Tongue (tissue), 2 donors: ENCODE results near the gene LY9. TPM values are rescaled to one million over a fixed set of nuclear protein-coding genes. Genes with fewer than 3 reads are reported as not detected.
"Not testable (repeated sequence)": the region's sequence is repeated elsewhere in the genome, so short reads cannot be mapped to it uniquely, and the experiment has no call there.

ENCODE experiments used
- DNase-seq: peaks from one replicate; pipeline ENCODE4 v3.0.0-alpha.2; 2015
- total RNA-seq: library from RNA; depleted of rRNA; stranded (reverse); fragments of >200 nt; gene quantifications from one replicate; pipeline ENCODE4 v1.2.3, GENCODE V29; 2014

LY9 gene
- total RNA-seq, 1 donor from 2014 or later, result 0.62 TPM

- no peak for DNase-seq
Measured at GRCh38 chr1:160866001-160866694, 70.2 kb downstream of the LY9 start.

DNA sequence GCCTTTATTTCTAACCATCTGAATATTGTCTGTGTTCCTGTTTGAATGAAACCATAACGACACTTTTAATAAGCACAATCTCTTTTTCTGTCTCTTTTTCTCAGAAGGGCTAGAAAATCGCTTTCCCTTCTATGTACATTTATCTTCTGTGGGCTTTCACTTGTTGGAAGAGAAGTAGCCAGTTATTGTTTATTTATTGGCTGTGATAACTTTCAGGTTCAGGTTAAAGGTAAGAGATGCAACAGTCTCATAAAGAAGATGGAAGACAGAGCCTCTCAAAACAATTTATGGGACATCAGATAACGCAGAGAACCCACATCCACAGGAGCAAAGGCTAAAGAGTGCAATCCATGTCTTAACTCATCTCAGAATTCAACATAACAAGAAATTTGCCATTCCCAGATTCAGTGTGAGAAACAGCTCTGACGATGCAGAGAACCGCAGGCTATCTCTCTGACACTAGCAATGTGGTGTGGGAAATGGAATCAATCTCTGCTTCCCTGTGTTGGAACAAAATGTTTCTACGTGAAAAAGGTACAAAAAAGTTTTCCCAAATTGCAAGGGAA, 70.8 kb downstream of the LY9 start:
- no peak for DNase-seq

DNA sequence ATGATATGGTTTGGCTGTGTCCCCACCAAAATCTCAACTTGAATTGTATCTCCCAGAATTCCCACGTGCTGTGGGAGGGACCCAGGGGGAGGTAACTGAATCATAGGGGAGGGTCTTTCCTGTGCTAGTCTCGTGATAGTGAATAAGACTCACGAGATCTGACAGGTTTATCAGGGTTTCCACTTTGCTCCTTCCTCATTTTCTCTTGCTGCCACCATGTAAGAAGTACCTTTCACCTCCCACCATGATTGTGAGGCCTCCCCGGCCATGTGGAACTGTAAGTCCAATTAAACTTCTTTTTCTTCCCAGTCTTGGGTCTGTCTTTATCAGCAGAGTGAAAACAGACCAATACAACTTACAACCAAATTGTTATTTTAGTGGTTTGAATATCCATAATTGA, 71.7 kb downstream of the LY9 start:
- not testable (repeated sequence) for DNase-seq

GRCh38 chr1:160868141-160868540, 72.2 kb downstream of the LY9 start:
- no peak for DNase-seq

DNA sequence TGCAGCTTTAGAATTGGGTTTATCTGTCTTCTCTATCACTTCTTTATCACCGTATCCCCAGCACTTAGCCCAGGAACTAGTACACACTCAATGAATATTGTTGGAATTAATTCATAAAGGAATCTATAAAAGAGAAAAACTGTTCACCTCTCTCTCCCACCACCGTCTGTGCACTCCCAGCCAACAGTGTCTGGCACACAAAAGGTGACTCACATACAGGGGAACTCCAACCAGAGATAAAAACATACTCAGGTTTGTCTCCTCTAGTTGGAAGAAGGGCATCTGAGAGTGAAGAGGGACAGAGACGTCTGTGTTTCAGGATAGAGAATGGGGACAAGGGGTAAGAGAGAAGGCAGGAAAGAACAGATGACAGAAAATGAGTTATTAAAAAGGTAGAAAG, 79.0 kb downstream of the LY9 start:
- DNase-seq, result no peak

DNA sequence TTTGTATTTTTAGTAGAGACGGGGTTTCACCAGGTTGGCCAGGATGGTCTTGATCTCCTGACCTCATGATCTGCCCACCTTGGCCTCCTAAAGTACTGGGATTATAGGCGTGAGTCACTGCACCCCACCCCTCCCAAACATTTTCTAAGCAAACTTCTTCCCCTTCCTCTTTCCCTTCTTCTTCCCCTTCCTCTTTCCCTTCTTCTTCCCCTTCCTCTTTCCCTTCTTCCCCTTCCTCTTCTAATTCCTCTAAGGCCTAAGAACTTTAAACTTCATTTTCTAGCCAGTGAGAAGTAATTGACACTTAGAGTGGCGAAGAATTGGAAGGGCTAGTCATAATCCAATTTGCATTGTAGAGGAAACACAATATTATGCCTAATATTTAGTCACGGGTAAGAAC, 79.6 kb downstream of the LY9 start:
- DNase-seq, result not testable (repeated sequence)

GRCh38 chr1:160876311-160876710, 80.3 kb downstream of the LY9 start:
- DNase-seq, result no peak

- DNase-seq, result no peak
Measured at GRCh38 chr1:160877221-160877620, 81.2 kb downstream of the LY9 start.

Other genes starting within 250 kb of the LY9 start
- 3.2 TPM for gene CD84, start 216.7 kb upstream of the LY9 start, total RNA-seq
- gene SLAMF1, start 149.1 kb upstream of the LY9 start, total RNA-seq, result 0.21 TPM
- 3.3 TPM for gene CD48, start 84.4 kb upstream of the LY9 start, total RNA-seq
- 0.41 TPM for gene SLAMF7, start 56.9 kb upstream of the LY9 start, total RNA-seq
- gene CD244, start 66.7 kb downstream of the LY9 start, total RNA-seq, result not detected
- gene ITLN1, start 89.0 kb downstream of the LY9 start, total RNA-seq, result 0.62 TPM
- not detected for gene ITLN2, start 158.6 kb downstream of the LY9 start, total RNA-seq
- 30.0 TPM for gene F11R, start 225.0 kb downstream of the LY9 start, total RNA-seq
- gene TSTD1, start 242.8 kb downstream of the LY9 start, total RNA-seq, result 53.9 TPM
- gene USF1, start 249.8 kb downstream of the LY9 start, total RNA-seq, result 50.4 TPM